GM21526 (cell line): ENCODE measurements around the gene SWAP70.
A peak's percentile ranks its signal among the peaks of the same experiment; 100 is the strongest.
"Not testable (repeated sequence)": the region's sequence is repeated elsewhere in the genome, so short reads cannot be mapped to it uniquely, and the experiment has no call there.

Source experiments
- ATAC-seq: cut with Tn5 transposase; IDR thresholded peaks from one replicate; pipeline ENCODE4 v1.9.1; 2021; ENCODE audit warnings: moderate library complexity; ENCODE audit not compliant: unreplicated experiment, low FRiP score

The SWAP70 gene

GRCh38 chr11:9718147-9718546 is 54.3 kb downstream of the SWAP70 start:
- ATAC-seq: no peak

DNA sequence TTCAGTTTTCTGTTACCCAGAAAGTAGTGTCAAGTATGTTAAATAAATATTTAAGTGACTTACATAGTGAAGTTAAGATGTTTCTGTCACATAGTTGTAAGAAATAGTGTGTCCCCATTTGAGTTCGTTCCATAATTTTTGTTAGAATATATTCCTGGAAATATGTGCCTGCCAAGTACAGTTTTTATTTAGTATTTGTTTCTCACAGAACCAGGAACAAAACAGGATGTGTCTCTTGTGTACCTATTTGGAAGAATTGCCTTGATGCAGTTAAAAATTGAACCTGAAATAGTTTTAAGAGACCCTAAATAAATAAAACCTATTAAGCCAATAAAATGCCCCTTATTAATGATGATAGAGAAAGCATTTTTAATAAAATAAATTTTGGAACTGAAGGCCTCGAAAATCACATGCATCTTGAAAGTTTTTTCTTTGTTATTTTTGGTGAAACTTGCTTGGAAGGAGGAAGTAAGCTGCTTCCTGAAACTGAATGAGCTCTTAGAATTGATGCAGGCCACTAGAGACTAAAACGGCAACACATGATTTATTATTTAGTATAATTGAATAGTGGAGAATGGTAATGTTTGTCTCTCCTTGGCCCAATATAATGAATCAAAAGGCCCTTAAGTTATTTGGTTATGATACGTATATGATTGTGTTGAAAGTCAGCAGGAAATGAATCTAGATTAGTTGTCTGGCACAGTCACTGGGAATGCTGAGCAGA is 55.9 kb downstream of the SWAP70 start:
- ATAC-seq: no peak

GRCh38 chr11:9720290-9720630 is 56.4 kb downstream of the SWAP70 start:
- no peak for ATAC-seq

- ATAC-seq: no peak
These were observed 58.1 kb downstream of the SWAP70 start for GRCh38 chr11:9722023-9722422.

GRCh38 chr11:9722893-9723292 is 59.0 kb downstream of the SWAP70 start:
- ATAC-seq: no peak

DNA sequence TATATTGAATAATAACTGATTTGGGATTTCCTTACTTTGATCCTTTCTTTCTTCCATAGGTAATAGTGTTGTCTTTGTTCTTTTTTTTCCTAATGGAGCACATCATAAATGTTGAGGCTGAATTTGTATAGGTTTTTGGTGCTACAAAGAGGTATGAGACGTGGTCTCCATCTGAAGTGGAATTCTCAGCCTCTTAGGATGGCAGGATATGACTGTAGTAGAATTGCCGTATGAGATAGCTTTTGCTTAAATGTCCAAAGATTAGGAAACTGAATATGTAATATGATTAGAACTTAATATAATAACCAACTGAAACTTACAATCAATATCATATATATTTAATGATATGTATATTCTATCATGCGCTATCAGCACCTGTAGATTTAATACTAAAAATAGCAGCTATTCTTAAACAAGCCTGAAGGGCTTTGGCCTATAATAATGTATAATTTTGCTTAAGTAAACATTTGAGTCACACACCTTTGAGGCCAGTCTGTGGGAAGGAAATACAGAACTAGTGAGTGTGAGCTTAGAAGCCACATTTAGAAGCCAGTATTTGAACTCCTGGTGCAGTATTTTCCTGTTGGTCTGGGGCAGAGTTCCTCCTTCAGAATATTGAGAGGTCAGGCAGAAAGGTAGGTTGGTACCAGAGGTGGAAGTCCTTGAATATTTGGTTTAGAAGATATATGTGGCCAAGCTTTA is 62.6 kb downstream of the SWAP70 start:
- no peak for ATAC-seq

GRCh38 chr11:9728058-9728457 is 64.2 kb downstream of the SWAP70 start:
- ATAC-seq: no peak

DNA sequence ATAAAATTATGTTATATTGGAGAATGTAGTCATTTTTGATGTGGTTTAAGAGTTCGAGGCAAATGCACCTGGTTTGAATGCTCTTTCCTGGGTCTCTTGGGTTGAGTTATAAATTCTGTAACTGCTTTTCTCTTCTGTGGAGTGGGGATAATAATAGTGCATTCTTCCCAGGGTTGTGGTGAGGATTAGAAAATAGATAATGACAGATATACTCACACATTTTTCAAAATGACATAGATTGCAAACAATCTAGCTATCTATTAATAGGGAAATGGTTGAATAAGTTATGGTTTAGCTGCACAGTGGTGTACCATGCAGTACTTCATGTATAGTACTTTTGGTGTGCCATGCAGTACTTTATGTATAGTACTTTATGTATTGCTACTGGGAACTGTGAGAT is 67.4 kb downstream of the SWAP70 start:
- ATAC-seq: no peak

- ATAC-seq: no peak
These were observed 68.6 kb downstream of the SWAP70 start for GRCh38 chr11:9732453-9732852.

DNA sequence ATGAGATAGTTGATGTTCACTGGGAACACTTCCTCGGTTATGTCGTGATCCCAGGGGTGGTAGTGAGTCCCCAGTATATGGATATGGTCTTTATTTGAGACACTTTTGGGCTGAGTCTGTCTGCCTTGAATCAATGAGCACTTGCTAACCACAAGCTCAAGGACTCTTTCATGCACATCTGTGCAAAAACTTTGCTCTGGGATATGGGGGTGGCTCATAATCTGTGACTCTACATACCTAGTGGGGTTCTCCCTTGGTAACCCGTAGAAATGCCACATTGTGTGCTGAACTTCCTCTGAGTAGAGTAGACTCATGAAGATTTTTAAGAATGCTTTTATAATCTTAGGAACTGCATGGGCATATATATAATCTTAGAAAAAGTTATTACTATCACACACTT is 69.3 kb downstream of the SWAP70 start:
- no peak for ATAC-seq

DNA sequence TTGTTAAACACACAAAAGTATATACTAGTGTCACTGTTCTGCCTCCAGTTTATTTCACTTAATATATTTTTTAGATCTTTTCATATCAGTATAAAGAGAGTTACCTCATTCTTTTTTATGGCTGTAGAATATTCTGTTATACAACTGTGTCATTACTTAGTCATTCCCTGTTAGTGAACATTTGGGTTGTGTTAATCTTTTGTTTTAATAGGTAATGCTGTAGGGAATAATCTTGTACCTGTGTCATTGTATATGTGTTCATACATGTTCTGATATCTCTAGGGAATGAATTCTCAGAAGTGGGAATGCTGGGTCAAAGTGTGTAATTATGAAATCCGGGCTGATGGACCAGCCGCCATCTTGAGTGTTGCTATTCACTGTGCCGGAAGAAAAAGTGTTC is 71.4 kb downstream of the SWAP70 start:
- ATAC-seq: no peak

DNA sequence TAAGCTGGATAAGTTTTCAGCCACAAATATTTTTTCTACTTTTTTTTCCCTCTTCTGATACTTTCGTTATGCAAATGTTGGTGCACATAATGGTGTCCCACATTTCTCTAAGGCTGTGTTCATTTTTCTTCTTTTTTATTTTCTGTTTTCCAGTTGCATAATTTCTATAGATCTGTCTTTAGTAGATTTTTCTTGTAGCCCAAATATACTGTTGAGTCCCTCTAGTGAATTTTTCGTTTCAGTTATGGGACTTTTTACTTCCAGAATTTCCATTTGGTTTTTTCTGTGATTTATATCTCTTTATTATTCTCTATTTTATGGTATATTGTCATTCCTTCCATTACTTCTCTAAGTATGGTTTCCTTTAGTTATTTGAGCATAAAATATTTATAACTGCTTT is 72.0 kb downstream of the SWAP70 start:
- no peak for ATAC-seq

GRCh38 chr11:9736365-9736764 is 72.5 kb downstream of the SWAP70 start:
- no peak for ATAC-seq

GRCh38 chr11:9738116-9738515 is 74.2 kb downstream of the SWAP70 start:
- ATAC-seq: no peak

- ATAC-seq: no peak
These were observed 74.8 kb downstream of the SWAP70 start for GRCh38 chr11:9738707-9739106.

DNA sequence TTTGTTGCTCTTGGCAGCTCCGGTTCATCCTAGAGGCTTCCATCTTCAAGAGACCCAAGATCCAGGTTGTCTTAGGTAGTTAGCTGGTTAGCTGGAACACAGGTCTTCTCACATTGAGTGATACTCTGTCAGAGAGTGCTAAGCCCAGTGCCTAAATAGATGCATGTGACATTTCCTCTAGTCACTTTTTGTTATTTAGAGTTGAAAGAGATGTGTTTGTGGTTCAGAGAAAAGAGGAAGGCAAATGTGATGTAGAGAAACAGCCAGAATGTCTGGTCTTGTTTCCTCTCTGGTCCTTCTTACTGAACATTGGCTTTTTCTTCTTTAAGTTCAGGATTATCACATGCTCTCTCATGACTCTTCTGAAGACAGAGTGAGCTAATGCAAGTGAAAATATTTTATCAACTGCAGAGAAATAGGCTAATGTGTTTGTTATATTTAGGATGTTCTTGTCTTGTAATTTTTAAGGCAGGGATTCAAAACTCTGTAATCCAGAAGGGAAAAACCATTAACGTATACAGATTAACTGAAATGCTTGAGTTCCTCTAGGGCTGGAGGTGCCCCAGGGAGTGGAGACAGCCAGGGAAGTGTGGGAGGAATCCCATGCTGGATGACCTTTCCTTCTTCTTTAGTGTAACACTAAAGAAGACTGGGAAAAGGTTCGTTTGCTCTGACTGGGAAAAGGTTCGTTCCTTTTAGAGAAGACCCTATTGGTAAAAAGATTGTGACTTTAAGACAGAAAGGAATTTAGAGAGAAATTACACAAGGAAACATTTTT is 75.4 kb downstream of the SWAP70 start:
- no peak for ATAC-seq

DNA sequence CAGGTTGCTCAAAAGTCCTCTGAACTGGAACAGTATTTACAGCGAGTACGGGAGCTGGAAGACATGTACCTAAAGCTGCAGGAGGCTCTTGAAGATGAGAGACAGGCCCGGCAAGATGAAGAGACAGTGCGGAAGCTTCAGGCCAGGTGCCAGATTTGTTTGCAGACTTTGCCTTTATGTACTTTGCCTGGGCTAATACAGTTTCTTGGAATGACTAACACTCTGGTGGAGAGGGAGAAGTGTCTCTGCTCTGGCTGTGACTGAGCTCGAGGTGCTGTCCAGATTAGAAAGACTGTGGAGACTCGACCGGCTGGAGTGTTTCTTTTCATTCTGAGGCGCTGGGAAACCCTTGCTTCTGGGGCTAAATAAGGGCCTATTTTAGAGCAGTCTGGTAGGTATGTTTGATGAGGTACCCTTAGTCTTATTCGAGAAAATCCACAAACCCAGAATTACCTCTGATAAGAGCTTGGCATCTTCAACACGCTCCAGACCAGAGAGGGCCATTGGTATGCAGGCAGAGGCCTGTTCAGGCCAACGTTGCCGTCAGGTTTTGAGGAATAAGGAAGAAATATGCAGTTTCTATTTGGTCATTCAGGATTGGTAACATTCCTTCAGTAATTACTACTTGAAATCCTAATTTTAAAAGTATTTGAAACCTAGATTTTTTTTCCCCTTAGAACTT is 76.5 kb downstream of the SWAP70 start:
- no peak for ATAC-seq

- no peak for ATAC-seq
These were observed 77.4 kb downstream of the SWAP70 start for GRCh38 chr11:9741260-9741659.

DNA sequence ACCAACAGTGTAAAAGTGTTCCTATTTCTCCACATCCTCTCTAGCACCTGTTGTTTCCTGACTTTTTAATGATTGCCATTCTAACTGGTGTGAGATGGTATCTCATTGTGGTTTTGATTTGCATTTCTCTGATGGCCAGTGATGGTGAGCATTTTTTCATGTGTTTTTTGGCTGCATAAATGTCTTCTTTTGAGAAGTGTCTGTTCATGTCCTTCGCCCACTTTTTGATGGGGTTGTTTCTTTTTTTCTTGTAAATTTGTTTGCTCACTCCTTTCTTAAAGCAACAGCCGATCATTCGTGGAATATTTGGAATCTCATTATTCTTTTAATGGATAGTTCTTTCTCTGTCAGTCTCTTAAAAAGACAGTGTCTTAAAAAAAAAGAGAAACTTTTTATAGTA is 79.6 kb downstream of the SWAP70 start:
- ATAC-seq: not testable (repeated sequence)

DNA sequence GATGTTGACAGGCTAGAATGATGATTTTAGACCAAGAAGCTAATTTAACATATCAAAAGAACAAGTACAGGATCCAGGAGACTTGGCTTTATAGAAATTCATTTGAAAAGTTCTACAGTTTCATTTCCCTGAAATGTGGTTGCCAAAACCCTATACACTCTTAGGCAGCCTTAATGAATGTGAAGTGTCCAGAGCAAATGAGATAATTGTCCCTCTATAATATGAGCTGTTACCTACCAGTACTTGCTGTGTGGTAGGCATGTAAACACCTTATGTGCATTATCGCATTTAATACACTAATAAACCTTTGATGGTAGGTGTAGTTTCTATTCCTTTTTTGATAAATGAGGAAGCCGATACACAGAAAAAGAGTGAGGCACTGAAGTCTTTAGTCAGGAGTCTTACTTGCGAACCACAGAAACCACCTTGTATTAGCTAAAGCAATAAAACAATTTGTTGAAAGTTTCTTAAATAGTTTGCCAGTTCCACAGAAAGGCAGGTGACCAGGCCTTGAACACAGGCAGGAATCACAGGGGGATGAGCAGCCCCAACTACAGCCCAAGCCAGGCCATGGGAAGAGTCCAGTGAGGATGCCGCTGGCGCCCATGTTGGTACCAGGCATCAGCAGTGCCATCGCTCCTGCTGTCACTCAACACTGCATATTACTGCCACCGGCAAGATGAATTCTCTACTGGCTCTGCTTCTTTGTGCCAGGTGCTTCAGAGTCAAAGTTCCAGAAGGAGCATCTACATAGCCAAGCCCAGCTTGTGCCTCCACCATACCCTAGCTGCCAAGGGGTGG is 81.7 kb downstream of the SWAP70 start:
- peak; percentile 49 for ATAC-seq
